Esophagus squamous epithelium (tissue), 5 donors: ENCODE results near the gene CIAO2A. TPM values are rescaled to one million over a fixed set of nuclear protein-coding genes. Genes with fewer than 3 reads are reported as not detected.

ENCODE experiments used
- DNase-seq: peaks from one replicate; lab custom pipeline; 2025; lab: John Stamatoyannopoulos, UW
- H3K27ac ChIP-seq, 4 donors: fragments of 200-600 bp; sonication (generic); one replicate each; pipeline ENCODE4 v1.5.1; 2016 to 2019; ENCODE audit warnings: mild to moderate bottlenecking in 1 of 4
- H3K27me3 ChIP-seq, 4 donors: fragments of 200-600 bp; sonication (generic); 1 replicate in 3 of 4; 2 replicates in 1 of 4; pipeline versions ENCODE4 v1.5.1 to v1.6.0; 2017 to 2021; ENCODE audit warnings: antibody characterized with exemption in 1 of 4
- H3K36me3 ChIP-seq, 3 donors: fragments of 200-600 bp; sonication (generic); one replicate each; pipeline ENCODE4 v1.5.1; 2016 to 2019
- H3K4me1 ChIP-seq, 3 donors: fragments of 200-600 bp; sonication (generic); one replicate each; pipeline ENCODE4 v1.5.1; 2017 to 2019
- H3K4me3 ChIP-seq, 4 donors: fragments of 200-600 bp; sonication (generic); 1 replicate in 3 of 4; 2 replicates in 1 of 4; pipeline ENCODE4 v1.5.1; 2016 to 2019; ENCODE audit warnings: mild to moderate bottlenecking in 2 of 4, moderate library complexity in 1 of 4
- H3K9me3 ChIP-seq, 3 donors: fragments of 200-600 bp; sonication (generic); one replicate each; pipeline ENCODE4 v1.5.1; 2016 to 2019
- POLR2A ChIP-seq, 4 donors: fragments of 450-650 bp; IDR thresholded peaks; one replicate each; pipeline ENCODE4 v1.6.1; 2017; ENCODE audit warnings: antibody characterized with exemption in 4 of 4, mild to moderate bottlenecking in 4 of 4, moderate library complexity in 3 of 4
- WGBS, 2 donors: methylation state at CpG; one replicate each; pipeline ENCODE4 v1.1.5; 2018; 5-methylcytosine and 5-hydroxymethylcytosine counted together
- intact Hi-C: fragments of 100-400 bp; cut with DNase I; formaldehyde crosslinking; loops from one replicate; pipeline ENCODE4 v1.15.0; 2022
- total RNA-seq, 4 donors: library from RNA; depleted of rRNA; stranded (reverse); fragments of >200 nt; gene quantifications; one replicate each; pipeline ENCODE4 v1.1.0, GENCODE V29; 2016
- TF ChIP-seq, protein P1 (sequence below), 6 experiments: fragments of 450-650 bp in 4 of 6; fragments of 200-600 bp in 2 of 6; sonication (generic) in 2 of 6; IDR thresholded peaks; one replicate each; pipeline ENCODE4 v1.5.1; 2016 to 2019; ENCODE audit warnings: antibody characterized with exemption in 6 of 6, mild to moderate bottlenecking in 4 of 6, moderate library complexity in 4 of 6
- donor health status: DM: yes; HTN: yes; CAD: no.

CIAO2A gene
- total RNA-seq, 4 donors from 2014 or later: 36.6 to 76.6 (median 50.7) TPM

DNA sequence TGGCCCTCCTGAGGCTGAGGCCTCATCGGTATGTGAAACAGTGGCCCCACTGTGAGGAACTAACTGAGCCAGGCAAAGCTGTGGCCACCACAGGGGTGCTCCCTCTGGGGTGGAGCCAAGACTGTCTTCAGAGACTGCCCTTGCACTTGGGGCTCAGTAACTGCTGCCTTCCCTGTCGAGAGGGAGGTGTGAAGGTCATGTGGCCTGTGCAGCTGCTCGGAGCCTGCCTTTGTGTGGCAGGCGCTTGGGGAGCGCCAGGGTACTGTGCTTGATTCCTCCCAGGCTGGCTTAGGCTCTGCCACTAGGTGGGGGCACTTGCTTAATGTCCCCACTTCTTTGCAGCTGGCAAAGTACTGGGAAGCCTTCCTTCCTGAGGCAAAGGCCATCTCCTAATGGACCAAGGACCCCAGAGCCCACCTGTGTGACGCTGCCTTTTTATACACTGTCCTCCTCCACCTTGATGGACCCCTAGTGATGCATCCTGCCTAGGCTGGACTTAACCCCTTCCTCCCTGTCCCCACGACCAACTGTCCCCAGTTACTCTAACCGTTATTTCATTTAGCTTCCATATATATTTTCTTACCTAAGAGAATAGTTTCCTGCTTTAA lies 43.7 kb upstream of the CIAO2A start:
- H3K27me3 ChIP-seq: no peaks in the 10 kb centered on the region
- peaks cover 25 to 89% (median 50%) of the 10 kb centered on the region in 3 donors for H3K36me3 ChIP-seq
- no peaks in the 10 kb centered on the region for H3K9me3 ChIP-seq
- DNase-seq: no peak
- H3K4me1 ChIP-seq: peaks cover 0 to 12% (median 0%) of the 10 kb centered on the region in 3 donors
- 56 to 76% methylated on average over 4 to 7 of the region's 8 CpGs for WGBS, 2 donors
- intact Hi-C loops: no loop called here
- TF ChIP-seq, protein P1, sequence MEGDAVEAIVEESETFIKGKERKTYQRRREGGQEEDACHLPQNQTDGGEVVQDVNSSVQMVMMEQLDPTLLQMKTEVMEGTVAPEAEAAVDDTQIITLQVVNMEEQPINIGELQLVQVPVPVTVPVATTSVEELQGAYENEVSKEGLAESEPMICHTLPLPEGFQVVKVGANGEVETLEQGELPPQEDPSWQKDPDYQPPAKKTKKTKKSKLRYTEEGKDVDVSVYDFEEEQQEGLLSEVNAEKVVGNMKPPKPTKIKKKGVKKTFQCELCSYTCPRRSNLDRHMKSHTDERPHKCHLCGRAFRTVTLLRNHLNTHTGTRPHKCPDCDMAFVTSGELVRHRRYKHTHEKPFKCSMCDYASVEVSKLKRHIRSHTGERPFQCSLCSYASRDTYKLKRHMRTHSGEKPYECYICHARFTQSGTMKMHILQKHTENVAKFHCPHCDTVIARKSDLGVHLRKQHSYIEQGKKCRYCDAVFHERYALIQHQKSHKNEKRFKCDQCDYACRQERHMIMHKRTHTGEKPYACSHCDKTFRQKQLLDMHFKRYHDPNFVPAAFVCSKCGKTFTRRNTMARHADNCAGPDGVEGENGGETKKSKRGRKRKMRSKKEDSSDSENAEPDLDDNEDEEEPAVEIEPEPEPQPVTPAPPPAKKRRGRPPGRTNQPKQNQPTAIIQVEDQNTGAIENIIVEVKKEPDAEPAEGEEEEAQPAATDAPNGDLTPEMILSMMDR (IDR thresholded peaks at IDR 0.05): no peak
- no peak overlapping the region for H3K4me3 ChIP-seq
- H3K27ac ChIP-seq: no peak overlapping the region

DNA sequence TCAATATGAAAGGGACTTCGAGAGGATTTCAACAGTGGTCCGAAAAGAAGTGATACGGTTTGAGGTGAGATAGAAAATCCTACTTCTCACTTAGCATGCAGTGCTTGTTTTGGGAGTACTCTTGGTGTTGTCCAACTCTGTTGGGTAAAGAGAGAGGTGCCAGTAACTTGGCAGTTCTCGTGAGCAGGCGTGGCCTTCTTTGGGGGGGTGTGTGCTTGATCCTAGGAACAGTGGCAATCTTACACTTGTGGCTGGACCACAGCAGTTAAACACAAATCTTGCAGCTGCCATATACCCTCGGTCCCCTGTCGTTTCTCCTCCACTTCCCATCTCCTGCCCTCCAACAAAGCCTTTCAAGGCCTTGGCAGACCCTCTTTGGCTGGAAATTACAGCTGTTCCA lies 42.7 kb upstream of the CIAO2A start:
- Histone ChIP-seq H3K27ac (no peak overlapping the region), H3K9me3 (no peaks in the 10 kb centered on the region), H3K27me3 (no peaks in the 10 kb centered on the region), H3K4me1 (peaks cover 0 to 12% (median 0%) of the 10 kb centered on the region in 3 donors), H3K36me3 (peaks cover 32 to 89% (median 53%) of the 10 kb centered on the region in 3 donors), H3K4me3 (no peak overlapping the region)
- intact Hi-C loops: no loop called here
- 82 to 90% methylated on average over 6 to 7 of the region's 7 CpGs for WGBS, 2 donors
- no peak for DNase-seq
- TF ChIP-seq, protein P1 (IDR thresholded peaks at IDR 0.05): no peak
- no peak for TF ChIP-seq POLR2A (IDR thresholded peaks at IDR 0.05)

DNA sequence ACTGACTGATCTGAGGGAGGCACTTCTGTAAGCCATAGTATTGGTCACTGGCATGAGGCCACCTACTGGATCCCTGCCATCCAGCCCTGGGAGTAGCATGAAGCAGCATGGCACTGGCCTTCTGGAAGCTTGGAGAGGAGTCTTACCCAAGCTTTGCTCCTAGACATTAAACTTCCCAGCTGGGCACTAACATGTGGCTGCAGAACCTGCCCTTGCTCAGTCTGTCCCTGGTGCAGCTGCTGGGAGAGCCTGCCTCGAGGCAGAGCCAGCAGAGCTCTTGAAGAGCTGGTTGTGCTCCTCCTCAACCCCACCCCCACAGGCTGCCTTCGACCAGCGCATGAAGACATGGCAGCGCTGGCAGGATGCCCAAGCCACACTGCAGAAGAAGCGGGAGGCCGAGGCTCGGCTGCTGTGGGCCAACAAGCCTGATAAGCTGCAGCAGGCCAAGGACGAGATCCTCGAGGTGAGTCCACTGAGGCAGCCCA lies 40.7 kb upstream of the CIAO2A start:
- peaks cover 45 to 96% (median 66%) of the 10 kb centered on the region in 3 donors for H3K36me3 ChIP-seq
- no peak overlapping the region for H3K4me3 ChIP-seq
- no peaks in the 10 kb centered on the region for H3K27me3 ChIP-seq
- H3K27ac ChIP-seq: no peak overlapping the region
- TF ChIP-seq, protein P1 (IDR thresholded peaks at IDR 0.05): no peak
- no peak for TF ChIP-seq POLR2A (IDR thresholded peaks at IDR 0.05)
- 80% methylated on average over 1 of the region's 9 CpGs; no CpG with 5 or more reads in 1 of the 2 donors for WGBS, 2 donors
- intact Hi-C loops: no loop called here
- no peak for DNase-seq
- H3K4me1 ChIP-seq: peaks cover 0 to 12% (median 0%) of the 10 kb centered on the region in 3 donors
- no peaks in the 10 kb centered on the region for H3K9me3 ChIP-seq

DNA sequence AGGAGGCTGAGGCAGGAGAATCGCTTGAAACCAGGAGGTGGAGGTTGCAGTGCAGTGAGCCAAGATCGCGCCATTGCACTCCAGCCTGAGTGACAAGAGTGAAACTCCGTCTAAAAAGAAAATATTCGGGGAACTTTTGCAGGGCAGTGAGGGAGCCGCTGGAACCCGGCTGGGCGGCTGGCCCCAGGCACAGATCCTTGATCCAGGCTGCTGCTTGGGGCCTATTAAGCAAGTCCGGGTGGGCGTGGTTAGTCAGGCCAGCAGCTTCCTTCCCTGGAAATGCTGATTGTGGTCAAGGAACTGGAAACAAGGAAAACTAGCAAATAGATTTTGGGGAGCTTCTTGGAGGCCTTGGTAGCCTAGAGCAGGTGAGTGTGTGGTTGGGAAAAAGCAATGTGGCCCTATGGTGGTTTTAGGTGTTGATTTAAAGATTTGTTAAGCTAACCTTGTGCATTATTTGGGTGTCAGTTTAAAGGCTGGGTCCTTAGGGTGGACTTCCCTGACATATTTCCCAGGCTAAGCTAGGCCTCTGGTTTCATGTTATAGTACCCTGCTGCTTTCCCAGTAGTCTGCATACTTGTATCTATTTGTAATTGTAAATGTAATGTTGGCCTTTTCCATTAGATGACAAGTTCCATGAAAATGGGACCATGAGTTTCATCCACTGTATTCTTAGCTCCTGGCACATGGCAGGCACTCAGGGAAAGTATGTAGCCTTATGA lies 40.1 kb upstream of the CIAO2A start:
- no peak for TF ChIP-seq POLR2A (IDR thresholded peaks at IDR 0.05)
- TF ChIP-seq, protein P1 (IDR thresholded peaks at IDR 0.05): no peak
- no peak for DNase-seq

DNA sequence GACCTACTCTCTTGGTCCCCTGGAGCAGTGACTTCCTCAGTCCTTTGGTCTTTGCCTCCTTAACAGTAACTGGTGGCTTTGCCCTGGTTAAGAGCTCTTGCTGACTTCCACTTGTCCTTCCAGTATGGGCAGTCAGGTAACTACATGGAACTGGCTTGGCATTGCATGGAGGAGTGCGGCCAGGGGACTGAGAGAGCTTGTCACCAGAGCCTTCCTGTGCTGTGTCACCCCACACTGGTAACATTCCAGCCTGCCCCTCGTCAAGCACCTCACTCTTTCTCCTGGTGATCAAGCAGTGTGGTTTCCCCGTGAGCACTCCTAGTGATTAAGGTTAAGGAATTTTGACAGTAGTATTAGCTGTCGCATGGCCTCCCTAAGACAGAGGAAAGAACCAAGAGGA lies 38.6 kb upstream of the CIAO2A start:
- 80 to 83% methylated on average over 1 to 3 of the region's 4 CpGs for WGBS, 2 donors
- no peaks in the 10 kb centered on the region for H3K27me3 ChIP-seq
- no peak for TF ChIP-seq POLR2A (IDR thresholded peaks at IDR 0.05)
- TF ChIP-seq, protein P1 (IDR thresholded peaks at IDR 0.05): no peak
- peaks cover 45 to 100% (median 78%) of the 10 kb centered on the region in 3 donors for H3K36me3 ChIP-seq
- intact Hi-C loops: no loop called here
- no peak for DNase-seq
- no peaks in the 10 kb centered on the region for H3K9me3 ChIP-seq
- H3K27ac ChIP-seq: no peak overlapping the region
- H3K4me1 ChIP-seq: peaks cover 0 to 12% (median 0%) of the 10 kb centered on the region in 3 donors
- no peak overlapping the region for H3K4me3 ChIP-seq

More for the DNA sequence above, 40.1 kb upstream of the CIAO2A start:
- no peak overlapping the region for H3K4me3 ChIP-seq
- 91 to 100% methylated on average over 4 to 10 of the region's 10 CpGs for WGBS, 2 donors
- no peaks in the 10 kb centered on the region for H3K9me3 ChIP-seq
- H3K36me3 ChIP-seq: peaks cover 45 to 100% (median 68%) of the 10 kb centered on the region in 3 donors
- H3K27ac ChIP-seq: no peak overlapping the region
- no peaks in the 10 kb centered on the region for H3K27me3 ChIP-seq
- intact Hi-C loops: no loop called here
- H3K4me1 ChIP-seq: peaks cover 0 to 12% (median 0%) of the 10 kb centered on the region in 3 donors
